Kidney epithelial cell (primary cell): ENCODE data around the gene DNAJC15. TPM values are rescaled to one million over a fixed set of nuclear protein-coding genes. Genes with fewer than 3 reads are reported as not detected.
"Not testable (repeated sequence)": the region's sequence is repeated elsewhere in the genome, so short reads cannot be mapped to it uniquely, and the experiment has no call there.

ENCODE experiments used
- DNase-seq: peaks from one replicate; pipeline ENCODE4 v3.0.0-alpha.2; 2010; ENCODE audit warnings: low read depth
- H3K27me3 ChIP-seq: 2 replicates; pipeline ENCODE4 v1.6.0; 2011; ENCODE audit warnings: low read length; ENCODE audit not compliant: control insufficient read depth, insufficient read depth
- H3K36me3 ChIP-seq: 2 replicates; pipeline ENCODE4 v1.5.1; 2011; ENCODE audit warnings: low read length; ENCODE audit not compliant: control insufficient read depth, insufficient read depth
- H3K4me3 ChIP-seq: 2 replicates; pipeline ENCODE4 v1.5.1; 2011; ENCODE audit warnings: low read depth, mild to moderate bottlenecking, control low read depth, low read length
- total RNA-seq: library from RNA; depleted of rRNA; stranded (reverse); fragments of >200 nt; gene quantifications from 2 replicates; pipeline ENCODE4 v1.2.3, GENCODE V29; 2015
- TF ChIP-seq, protein P1 (sequence below): IDR thresholded peaks from 2 replicates; pipeline ENCODE4 v1.5.1; 2011; ENCODE audit warnings: mild to moderate bottlenecking, moderate library complexity, low read length, control low read depth, inconsistent platforms; ENCODE audit not compliant: insufficient read depth, poor library complexity, severe bottlenecking

The DNAJC15 gene
- total RNA-seq, 1 donor from 2014 or later = 16.0 TPM

DNA sequence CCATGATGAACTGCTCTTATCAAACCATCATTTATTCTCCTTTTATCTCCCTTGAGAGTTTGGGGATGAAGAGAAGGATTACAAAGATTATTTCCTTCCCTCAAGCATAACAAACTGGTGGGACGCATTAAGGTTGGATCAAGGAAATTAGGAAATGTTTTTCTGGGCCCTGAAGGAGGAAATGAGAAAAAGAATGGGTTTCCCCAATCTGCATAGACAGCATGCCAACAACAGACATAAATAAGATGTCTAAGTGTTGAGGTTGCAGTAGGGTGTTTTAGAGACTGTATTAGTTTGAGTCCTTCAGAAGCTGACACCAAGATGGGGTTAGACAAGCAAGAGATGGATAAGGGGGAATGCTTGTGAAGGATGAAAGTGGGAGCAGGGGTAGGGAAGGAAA lies 38.7 kb upstream of the DNAJC15 start:
- H3K4me3 ChIP-seq = no peak overlapping the region
- no peaks in the 10 kb centered on the region for H3K36me3 ChIP-seq
- TF ChIP-seq, protein P1, sequence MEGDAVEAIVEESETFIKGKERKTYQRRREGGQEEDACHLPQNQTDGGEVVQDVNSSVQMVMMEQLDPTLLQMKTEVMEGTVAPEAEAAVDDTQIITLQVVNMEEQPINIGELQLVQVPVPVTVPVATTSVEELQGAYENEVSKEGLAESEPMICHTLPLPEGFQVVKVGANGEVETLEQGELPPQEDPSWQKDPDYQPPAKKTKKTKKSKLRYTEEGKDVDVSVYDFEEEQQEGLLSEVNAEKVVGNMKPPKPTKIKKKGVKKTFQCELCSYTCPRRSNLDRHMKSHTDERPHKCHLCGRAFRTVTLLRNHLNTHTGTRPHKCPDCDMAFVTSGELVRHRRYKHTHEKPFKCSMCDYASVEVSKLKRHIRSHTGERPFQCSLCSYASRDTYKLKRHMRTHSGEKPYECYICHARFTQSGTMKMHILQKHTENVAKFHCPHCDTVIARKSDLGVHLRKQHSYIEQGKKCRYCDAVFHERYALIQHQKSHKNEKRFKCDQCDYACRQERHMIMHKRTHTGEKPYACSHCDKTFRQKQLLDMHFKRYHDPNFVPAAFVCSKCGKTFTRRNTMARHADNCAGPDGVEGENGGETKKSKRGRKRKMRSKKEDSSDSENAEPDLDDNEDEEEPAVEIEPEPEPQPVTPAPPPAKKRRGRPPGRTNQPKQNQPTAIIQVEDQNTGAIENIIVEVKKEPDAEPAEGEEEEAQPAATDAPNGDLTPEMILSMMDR = no peak
- DNase-seq = no peak
- no peaks in the 10 kb centered on the region for H3K27me3 ChIP-seq

DNA sequence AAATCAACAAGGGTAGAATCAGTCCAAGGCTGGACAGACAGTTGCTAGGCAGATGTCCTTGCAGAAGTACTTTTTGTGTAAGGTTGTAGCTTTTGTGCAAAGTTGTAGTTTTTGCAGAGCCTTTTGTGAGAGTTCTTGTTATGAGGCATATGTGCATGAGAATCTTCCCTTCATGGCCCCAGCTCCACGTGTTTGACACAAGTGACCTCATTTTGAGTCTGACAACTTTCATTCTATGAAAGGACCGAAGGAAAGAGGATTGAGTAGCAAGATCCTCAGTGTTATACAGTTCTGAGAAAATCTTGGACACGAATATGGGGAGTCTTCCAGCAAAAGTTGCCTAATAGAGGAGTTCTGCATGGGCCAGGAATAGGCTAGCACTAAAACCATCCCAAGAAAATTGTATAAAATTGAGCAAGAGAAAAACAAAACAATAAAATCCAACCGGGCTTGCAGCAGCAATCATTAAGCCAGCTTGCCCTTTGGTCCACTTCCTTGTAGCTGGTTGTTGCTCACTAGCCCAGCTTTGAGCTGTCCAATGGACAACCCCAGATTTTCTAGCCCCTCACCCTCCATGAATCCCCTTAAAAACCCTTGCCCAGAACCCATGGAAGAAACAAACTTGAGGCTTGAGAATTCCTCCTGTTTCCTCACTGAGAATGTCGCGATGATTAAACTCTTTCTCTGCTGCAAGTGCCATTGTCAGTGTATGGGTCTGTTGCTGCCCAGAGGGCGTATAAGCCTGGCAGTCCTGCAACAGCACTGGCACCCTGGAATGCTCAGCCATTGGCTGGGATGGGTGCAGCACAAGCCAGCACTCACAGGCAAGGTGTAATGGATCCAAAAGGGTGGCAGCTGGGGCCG lies 37.8 kb upstream of the DNAJC15 start:
- Histone ChIP-seq H3K36me3 (no peaks in the 10 kb centered on the region), H3K4me3 (no peak overlapping the region), H3K27me3 (no peaks in the 10 kb centered on the region)
- DNase-seq = no peak
- TF ChIP-seq, protein P1 = no peak

GRCh38 chr13:42986176-42986574 lies 37.2 kb upstream of the DNAJC15 start:
- no peaks in the 10 kb centered on the region for H3K27me3 ChIP-seq
- TF ChIP-seq, protein P1 = no peak
- no peaks in the 10 kb centered on the region for H3K36me3 ChIP-seq
- H3K4me3 ChIP-seq = no peak overlapping the region
- no peak for DNase-seq

DNA sequence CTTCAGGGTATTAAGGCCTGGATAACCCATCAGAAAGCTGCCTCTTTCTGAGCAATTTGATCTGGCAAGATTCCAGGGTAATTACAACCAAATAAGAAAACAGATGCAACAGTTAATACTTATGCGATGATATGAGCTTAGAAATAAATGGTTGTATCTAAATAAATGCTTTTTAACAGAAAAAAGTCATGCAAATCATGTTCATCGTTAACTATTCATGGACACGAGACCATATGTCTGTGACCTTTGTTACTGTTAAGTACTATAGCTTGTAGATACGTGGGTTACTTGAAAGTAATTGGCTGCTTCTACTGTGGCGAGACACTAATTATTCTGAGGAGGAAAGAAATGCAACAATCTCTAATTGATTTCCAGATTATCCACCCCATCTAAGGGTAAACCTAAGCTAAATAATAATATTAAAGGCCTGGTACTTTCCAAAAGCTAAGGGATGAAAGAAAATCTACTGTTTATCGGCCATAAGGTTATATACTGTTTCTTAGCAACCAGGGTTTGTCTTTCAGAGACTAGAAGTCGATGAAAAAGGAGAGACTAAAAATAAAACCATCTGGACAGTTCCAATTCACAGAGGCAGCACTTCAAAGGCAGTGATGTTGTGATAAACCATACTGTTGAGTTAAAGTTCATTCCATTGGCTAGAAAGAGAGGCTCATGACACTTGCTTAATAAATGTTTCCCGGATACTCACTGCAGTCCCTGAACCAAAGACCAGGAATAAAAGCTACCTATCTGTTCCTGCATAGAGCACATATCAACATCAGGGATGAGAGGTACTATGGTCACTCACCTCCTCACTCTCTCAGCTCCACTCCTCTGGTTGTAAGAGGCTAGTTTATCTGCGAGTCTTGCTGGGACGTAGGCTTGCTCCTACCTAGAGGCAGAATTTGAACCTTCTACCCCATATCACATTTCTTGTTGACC lies 32.8 kb upstream of the DNAJC15 start:
- no peaks in the 10 kb centered on the region for H3K36me3 ChIP-seq
- DNase-seq = no peak
- H3K27me3 ChIP-seq = no peaks in the 10 kb centered on the region
- TF ChIP-seq, protein P1 = no peak
- no peak overlapping the region for H3K4me3 ChIP-seq

GRCh38 chr13:42991233-42991897 lies 32.0 kb upstream of the DNAJC15 start:
- H3K4me3 ChIP-seq = peak overlapping the region; percentile 57
- DNase-seq, H3K36me3 ChIP-seq, H3K27me3 ChIP-seq: not testable (repeated sequence)
